Progenitor cell of endocrine pancreas (in vitro differentiated cells): ENCODE data around the gene ARL2BP. TPM values are rescaled to one million over a fixed set of nuclear protein-coding genes. Genes with fewer than 3 reads are reported as not detected.

Source experiments
- DNase-seq: peaks from one replicate; pipeline ENCODE4 v3.0.0; 2021; ENCODE audit warnings: low spot score; ENCODE audit not compliant: unreplicated experiment
- H3K27ac Mint-ChIP-seq: 2 replicates; pipeline ENCODE4 v1.8.0; 2021; ENCODE audit warnings: mild to moderate bottlenecking, moderate library complexity, mixed read lengths
- H3K27me3 Mint-ChIP-seq: 2 replicates; pipeline ENCODE4 v1.8.0; 2021; ENCODE audit warnings: mixed read lengths
- H3K36me3 Mint-ChIP-seq: 2 replicates; pipeline ENCODE4 v1.8.0; 2022; ENCODE audit warnings: mixed read lengths; ENCODE audit not compliant: insufficient read depth
- H3K4me1 Mint-ChIP-seq: 2 replicates; pipeline ENCODE4 v1.8.0; 2021; ENCODE audit warnings: low read depth, mixed read lengths
- H3K4me3 Mint-ChIP-seq: 2 replicates; pipeline ENCODE4 v1.8.0; 2021; ENCODE audit warnings: low read depth, mild to moderate bottlenecking, moderate library complexity, mixed read lengths
- H3K9me3 Mint-ChIP-seq: 2 replicates; pipeline ENCODE4 v1.8.0; 2021; ENCODE audit warnings: low read depth, mixed read lengths
- CTCF ChIP-seq: fragments of 200-600 bp; sonication (generic); IDR thresholded peaks from one replicate; pipeline ENCODE4 v1.5.0; 2021; ENCODE audit warnings: antibody characterized with exemption, mild to moderate bottlenecking; ENCODE audit not compliant: unreplicated experiment
- total RNA-seq: library from RNA; stranded (reverse); gene quantifications from 2 replicates; pipeline ENCODE4 v1.2.1, GENCODE V29; 2021

Gene ARL2BP
- total RNA-seq, 1 donor from 2014 or later: 40.7 TPM

DNA sequence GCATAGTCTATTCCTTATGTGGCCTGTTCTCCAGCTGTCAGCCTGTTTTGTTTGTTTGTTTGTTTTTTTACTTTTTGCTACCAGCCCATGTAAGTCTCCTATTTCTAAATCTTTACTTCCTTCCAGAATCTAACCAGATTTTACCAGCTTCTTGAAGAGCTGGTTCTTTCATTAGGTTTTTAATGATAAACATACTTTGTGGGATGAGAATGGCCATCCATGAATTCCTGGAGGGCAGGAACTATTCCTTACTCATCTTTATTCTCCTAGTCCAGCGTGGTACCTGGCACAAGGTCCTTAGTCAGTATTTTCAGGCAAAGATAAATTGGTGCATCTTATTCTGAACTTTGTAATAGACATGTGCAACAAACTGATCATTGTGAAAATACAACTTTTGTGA is 41.6 kb upstream of the ARL2BP start:
- TF ChIP-seq CTCF: no peak
- H3K27me3 Mint-ChIP-seq: no peaks in the 10 kb centered on the region
- no peak for DNase-seq
- no peaks in the 10 kb centered on the region for H3K4me1 Mint-ChIP-seq
- H3K4me3 Mint-ChIP-seq: no peak overlapping the region
- H3K36me3 Mint-ChIP-seq: peaks cover 16% of the 10 kb centered on the region
- peak overlapping the region; percentile 8 for H3K27ac Mint-ChIP-seq
- no peaks in the 10 kb centered on the region for H3K9me3 Mint-ChIP-seq

GRCh38 chr16:57204675-57205074 is 40.4 kb upstream of the ARL2BP start:
- Mint-ChIP-seq H3K4me1 (no peaks in the 10 kb centered on the region), H3K9me3 (no peaks in the 10 kb centered on the region), H3K36me3 (peaks cover 22% of the 10 kb centered on the region), H3K27me3 (no peaks in the 10 kb centered on the region), H3K27ac (no peak overlapping the region), H3K4me3 (no peak overlapping the region)
- no peak for DNase-seq
- TF ChIP-seq CTCF: peak; percentile 30

DNA sequence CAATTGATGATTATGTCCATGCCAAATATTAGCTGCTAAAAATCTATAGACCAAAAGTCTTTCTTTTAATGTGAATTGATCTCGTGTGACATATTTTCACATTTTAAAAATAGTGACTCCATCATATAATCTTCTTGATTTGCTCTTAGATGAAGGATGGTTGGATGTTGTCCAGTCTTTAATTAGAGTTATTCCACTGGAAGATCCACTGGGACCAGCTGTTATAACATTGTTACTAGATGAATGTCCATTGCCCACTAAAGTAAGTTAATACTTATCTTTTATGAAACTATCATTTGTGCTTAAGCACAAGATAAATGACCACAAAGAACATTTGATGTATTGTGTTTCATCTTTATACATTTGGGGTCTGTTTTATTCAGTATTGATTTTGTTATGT is 36.1 kb upstream of the ARL2BP start:
- Mint-ChIP-seq H3K27me3 (no peaks in the 10 kb centered on the region), H3K9me3 (no peaks in the 10 kb centered on the region), H3K4me3 (no peak overlapping the region), H3K36me3 (peaks cover 25% of the 10 kb centered on the region), H3K27ac (no peak overlapping the region), H3K4me1 (no peaks in the 10 kb centered on the region)
- no peak for DNase-seq
- no peak for TF ChIP-seq CTCF

- H3K27me3 Mint-ChIP-seq: no peaks in the 10 kb centered on the region
- no peak for TF ChIP-seq CTCF
- H3K9me3 Mint-ChIP-seq: no peaks in the 10 kb centered on the region
- DNase-seq: no peak
- H3K4me3 Mint-ChIP-seq: no peak overlapping the region
- no peaks in the 10 kb centered on the region for H3K4me1 Mint-ChIP-seq
- H3K36me3 Mint-ChIP-seq: peaks cover 29% of the 10 kb centered on the region
- H3K27ac Mint-ChIP-seq: no peak overlapping the region
Measured at GRCh38 chr16:57209780-57210179, 35.3 kb upstream of the ARL2BP start.

GRCh38 chr16:57213462-57213861 is 31.6 kb upstream of the ARL2BP start:
- H3K27me3 Mint-ChIP-seq: no peaks in the 10 kb centered on the region
- DNase-seq: no peak
- no peak for TF ChIP-seq CTCF
- H3K27ac Mint-ChIP-seq: no peak overlapping the region
- H3K9me3 Mint-ChIP-seq: no peaks in the 10 kb centered on the region
- H3K4me1 Mint-ChIP-seq: no peaks in the 10 kb centered on the region
- H3K36me3 Mint-ChIP-seq: peaks cover 38% of the 10 kb centered on the region
- H3K4me3 Mint-ChIP-seq: no peak overlapping the region
